DMS53 treated with DMSO at 0.1 percent for 48 hours (cell line): ENCODE measurements around the gene GOLT1A.
A peak's percentile ranks its signal among the peaks of the same experiment; 100 is the strongest.

ENCODE experiments used
- DNase-seq: peaks from one replicate; lab custom pipeline; 2025; ENCODE audit not compliant: unreplicated experiment; lab: John Stamatoyannopoulos, UW

GOLT1A gene

DNA sequence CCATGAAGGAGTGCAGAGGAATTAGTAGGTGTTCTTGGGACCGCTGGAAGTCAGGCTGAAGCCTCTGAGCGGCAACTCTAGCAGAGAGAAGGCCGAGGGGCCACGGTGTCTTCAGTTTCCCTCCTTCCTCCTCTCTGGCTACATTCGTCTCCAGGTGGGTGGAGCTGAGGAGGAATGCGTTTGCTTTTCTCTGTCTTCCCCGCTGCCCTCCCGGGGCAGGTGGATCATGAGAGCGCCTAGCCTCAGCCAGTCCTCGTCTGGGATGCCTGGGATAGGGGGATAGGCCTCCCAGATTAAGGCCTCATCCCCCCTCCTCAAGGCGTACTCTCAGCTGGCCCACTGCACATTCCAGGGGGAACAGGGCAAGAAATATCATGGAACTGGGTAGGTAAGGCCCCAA lies 7.5 kb upstream of the GOLT1A start:
- DNase-seq, result no peak

DNA sequence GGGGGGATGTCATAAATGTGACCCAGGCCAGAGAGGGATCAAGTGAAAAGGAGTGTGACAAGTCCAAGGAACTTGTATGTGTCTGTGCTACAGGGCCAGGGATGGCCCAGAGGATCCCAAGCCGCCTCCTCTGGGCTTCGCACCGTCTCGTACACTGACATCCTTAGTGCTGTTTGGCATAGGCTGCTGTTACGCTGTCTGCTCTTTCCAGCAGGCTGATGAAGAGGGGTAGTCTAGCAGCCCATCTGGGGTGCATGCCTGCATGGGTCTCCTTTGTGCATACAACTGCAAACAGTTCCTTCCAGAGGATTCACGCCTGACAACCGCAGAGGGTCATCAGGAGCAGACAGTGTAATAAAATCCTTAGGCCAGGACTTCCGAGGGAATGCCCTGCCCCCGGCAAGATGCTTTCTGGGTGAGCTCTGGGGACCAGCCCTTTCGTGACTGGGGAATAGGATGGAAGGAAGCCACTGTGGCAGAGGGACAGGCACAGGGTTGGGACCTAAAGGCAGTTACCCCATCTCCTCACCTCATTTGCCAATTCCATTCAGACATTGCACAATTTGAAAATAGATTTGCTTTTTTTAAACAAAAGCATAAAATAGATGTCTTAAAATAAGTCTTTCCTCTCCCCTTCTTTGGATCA lies 6.3 kb upstream of the GOLT1A start:
- DNase-seq, result no peak

GRCh38 chr1:204218552-204218951 lies 4.8 kb upstream of the GOLT1A start:
- no peak for DNase-seq

- DNase-seq, result no peak
Measured at GRCh38 chr1:204217648-204218000, 3.8 kb upstream of the GOLT1A start.

GRCh38 chr1:204216880-204217647 lies 3.3 kb upstream of the GOLT1A start:
- DNase-seq, result no peak

GRCh38 chr1:204216236-204216635 lies 2.4 kb upstream of the GOLT1A start:
- no peak for DNase-seq

DNA sequence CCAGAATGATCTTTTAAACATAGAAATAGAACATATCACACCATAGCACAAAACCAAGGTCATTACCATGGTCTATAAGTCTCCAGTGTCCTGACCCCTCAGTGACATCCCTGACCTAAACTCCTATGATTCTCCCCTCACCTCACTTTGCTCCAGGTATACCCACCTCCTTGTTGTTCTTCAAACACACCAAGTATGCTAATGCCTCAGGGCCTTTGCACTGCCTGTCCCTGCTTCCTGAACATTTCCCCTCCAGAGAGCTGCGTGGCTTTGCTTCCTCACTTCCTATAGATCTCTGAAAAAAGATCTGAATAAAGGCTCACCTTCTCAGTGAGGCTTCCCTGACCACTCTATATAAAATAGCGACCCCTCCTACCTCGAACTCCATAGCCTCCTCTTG lies 1.1 kb downstream of the GOLT1A start:
- DNase-seq, result no peak

GRCh38 chr1:204211046-204211445 lies 2.7 kb downstream of the GOLT1A start:
- no peak for DNase-seq

DNA sequence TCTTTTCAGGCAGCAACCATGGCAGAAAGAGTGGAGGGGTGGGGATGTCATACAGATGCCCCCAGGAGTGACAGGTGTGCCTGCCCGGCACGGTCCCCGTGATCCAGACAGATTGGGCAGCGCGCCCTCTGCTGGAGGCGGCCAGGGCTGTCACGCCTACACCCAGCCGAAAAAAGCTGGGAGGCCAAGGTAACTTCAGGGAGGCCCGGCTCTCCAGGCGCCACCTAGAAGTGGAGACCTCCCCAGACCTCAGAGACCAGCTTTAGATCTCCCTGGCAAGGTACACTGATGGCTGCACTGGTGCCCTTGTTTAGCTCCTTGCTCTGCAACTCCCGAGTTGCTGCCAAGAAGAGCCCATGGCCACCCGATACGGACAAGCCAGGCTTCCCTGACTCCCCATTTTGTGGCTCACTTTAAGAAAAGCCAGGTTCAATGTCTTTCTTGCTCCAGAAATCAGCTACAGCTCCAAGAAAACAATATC lies 6.6 kb downstream of the GOLT1A start:
- DNase-seq, result peak; percentile 32

DNA sequence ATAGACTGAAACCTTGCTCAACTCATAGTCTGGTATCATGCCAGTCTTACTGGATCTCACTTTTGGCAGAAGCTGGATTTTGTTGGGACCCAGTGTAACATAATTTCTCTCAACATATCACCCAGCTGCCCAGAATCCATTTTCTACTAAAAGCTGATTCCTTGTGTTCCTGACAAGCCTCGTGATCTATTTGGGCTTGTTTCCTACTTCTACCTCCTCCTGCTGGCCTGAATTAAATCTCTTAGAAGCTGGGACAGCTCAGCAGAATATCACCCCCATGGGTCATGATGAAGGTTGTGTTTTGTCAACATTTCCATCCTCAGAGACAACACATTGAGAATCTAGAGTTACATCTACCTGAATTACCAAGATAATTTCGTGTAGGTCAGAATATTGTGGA lies 7.7 kb downstream of the GOLT1A start:
- DNase-seq, result no peak

DNA sequence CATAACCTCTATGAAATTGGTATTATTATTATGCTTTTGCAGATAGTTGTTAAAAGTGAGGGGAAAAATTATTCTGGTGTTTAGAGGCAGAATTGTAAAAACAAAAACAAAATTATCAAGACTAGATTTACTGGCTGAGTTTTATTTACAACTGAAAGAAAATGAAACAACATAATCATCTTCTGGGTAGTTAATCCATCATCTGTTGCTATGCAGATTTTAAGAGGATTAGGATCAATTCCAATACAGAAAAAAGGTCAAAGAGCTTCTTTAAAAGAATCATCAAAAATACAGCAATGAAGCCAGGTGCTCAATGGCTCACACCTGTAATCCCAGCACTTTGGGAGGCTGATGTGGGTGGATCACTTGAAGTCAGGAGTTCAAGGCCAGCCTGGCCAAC lies 8.3 kb downstream of the GOLT1A start:
- DNase-seq, result no peak

- no peak for DNase-seq
Measured at GRCh38 chr1:204204944-204205343, 8.8 kb downstream of the GOLT1A start.

DNA sequence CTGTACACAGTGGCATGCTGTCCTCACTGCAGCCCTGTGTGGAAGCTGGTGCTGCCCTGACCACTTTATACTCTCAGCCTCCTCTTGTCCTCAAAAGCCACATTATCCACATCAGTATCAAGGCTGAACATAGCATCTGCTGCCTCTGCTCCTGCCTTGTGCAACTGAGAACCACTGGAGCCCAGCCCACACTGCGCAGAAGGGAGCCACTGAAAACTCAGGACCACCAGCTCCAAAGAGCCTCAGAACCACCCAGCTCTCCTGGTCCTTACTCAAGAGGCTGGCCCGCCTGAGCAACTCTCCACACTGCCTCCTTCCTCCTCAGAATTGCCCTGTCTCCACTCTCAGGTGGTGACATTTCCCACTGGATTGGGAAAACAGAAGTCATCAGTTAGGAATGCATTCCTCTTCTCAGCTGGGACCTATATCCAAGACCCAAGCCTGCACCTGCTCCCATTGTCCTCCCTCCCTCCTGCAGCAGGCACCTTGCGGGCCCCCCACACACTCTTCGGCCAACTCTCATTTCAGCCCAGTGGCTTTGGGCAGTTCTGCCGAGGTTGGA lies 10.5 kb downstream of the GOLT1A start:
- DNase-seq, result no peak

GRCh38 chr1:204202481-204202880 lies 11.3 kb downstream of the GOLT1A start:
- no peak for DNase-seq

- no peak for DNase-seq
Measured at GRCh38 chr1:204201348-204202040, 12.3 kb downstream of the GOLT1A start.

DNA sequence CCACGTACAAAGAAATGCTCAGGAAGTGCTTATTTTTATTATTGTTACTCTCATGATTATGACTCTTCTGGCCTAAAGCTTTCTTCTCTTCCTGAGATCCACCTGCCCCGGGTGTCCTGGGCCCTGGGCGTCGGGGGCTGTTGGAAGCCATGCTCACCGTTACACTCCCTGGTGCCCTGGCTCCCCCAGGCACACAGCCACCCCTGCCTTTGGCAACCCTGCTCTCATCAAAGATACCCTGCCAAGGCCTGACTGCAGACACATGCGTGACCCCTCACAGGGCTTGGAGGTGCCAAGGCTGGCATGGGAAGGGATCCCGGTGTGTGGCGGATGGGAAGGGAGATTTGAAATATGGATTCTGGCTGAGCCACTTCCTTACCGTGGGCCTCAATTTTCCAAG lies 14.2 kb downstream of the GOLT1A start:
- DNase-seq, result no peak

GRCh38 chr1:204198348-204199340 lies 15.1 kb downstream of the GOLT1A start:
- DNase-seq, result no peak

DNA sequence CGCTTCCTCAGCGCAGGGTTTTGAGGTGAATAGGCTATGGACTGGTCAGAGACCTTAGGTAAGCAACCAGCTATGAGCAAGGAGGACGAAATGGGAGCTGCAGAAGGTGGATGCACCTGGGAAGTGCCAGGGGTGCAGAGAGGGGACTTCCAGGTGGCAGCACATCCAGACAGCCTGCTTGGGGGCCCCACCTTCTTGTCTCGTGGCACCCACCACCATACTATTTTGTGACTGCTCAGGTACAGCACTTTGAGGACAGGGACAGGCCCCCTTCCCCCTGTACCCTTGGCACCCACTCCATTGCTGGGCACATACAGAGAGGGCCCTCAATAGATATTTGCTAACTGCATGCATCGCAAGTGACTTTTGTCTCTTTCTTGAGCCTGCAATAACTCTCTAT lies 16.7 kb downstream of the GOLT1A start:
- DNase-seq, result no peak

DNA sequence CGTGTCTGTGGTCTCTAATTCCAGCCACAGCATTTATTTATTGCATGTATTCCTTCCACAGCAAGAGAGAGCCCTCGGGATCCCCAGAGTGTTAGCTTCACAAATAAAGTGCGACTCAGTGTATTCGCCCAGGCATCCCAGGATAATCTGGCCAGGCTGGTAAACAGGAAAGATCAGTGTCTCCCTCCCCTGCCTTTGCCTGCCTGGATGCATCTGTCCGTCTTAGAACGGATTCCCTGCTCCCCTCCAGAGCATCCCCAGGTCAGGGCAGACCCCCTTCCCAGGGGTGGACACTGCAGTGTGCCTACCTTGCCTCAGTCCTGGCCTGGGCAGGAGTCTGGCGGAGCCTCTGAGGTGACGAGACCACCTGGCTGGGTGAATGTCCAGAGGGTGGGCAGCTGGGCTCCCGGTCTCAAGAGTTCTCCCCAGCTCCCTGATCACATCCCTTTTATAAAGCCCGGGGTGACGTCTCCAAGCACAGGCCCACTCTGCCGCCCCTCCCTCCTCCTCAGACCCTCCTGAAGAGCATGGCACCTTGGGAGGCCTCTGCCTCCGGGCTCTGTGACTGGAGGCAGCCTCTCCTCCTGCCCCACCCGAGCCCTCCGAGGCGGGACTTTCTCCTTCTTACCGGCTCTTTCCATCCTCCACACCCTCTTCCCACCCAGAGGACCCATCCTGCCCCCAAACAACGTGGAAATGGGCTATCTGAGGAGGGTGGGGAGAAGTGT lies 17.6 kb downstream of the GOLT1A start, which contains the start of gene KISS1:
Gene KISS1 (minus strand): TSS at position 424 of the 728 bp plus-strand sequence. CDS start 3,615 bp downstream, outside the sequence.
- no peak for DNase-seq

- DNase-seq, result no peak
Measured at GRCh38 chr1:204194771-204195170, 19.0 kb downstream of the GOLT1A start.
